HepG2 (cell line): ENCODE measurements around the gene FFAR2. TPM values are rescaled to one million over a fixed set of nuclear protein-coding genes. Genes with fewer than 3 reads are reported as not detected.

Experiments
- ATF6 ChIP-seq: sonication (generic); formaldehyde crosslinking; conservative IDR thresholded peaks from 2 replicates; pipeline ENCODE4 v1.4.0; 2020; ENCODE audit warnings: missing genetic modification reagents
- CCAR2 ChIP-seq: fragments of 200-400 bp; formaldehyde crosslinking; optimal IDR thresholded peaks from 2 replicates; pipeline ENCODE3; 2018; ENCODE audit warnings: low read depth, mild to moderate bottlenecking, low read length, moderate library complexity
- CEBPG ChIP-seq: IDR thresholded peaks from 2 replicates; pipeline ENCODE4 v1.6.1; 2016
- EHMT2 ChIP-seq: fragments of 200-600 bp; sonication (generic); IDR thresholded peaks from 2 replicates; pipeline ENCODE4 v1.7.0; 2017; ENCODE audit warnings: antibody characterized with exemption, low read depth, low read length, borderline replicate concordance
- GATAD2A ChIP-seq: IDR thresholded peaks from 2 replicates; pipeline ENCODE4 v1.6.1; 2016
- GFI1 ChIP-seq: sonication (generic); formaldehyde crosslinking; IDR thresholded peaks from 2 replicates; pipeline ENCODE4 v1.5.0; 2020; ENCODE audit warnings: missing genetic modification reagents, mild to moderate bottlenecking, borderline replicate concordance
- HNF4A ChIP-seq: sonication (generic); formaldehyde crosslinking; IDR thresholded peaks from 2 replicates; pipeline ENCODE4 v1.4.0; 2020; ENCODE audit warnings: missing genetic modification reagents
- KDM1A ChIP-seq: IDR thresholded peaks from 2 replicates; pipeline ENCODE4 v1.6.1; 2016; ENCODE audit warnings: missing compliant biosample characterization
- MED13 ChIP-seq: sonication (generic); formaldehyde crosslinking; IDR thresholded peaks from 2 replicates; pipeline ENCODE4 v1.5.0; 2020; ENCODE audit warnings: missing genetic modification reagents
- NONO ChIP-seq, 2 experiments: fragments of 450-650 bp in 1 of 2; sonication (generic) in 1 of 2; formaldehyde crosslinking in 1 of 2; IDR thresholded peaks in 1 of 2; conservative IDR thresholded peaks in 1 of 2; 2 replicates each; pipeline versions ENCODE4 v1.6.1 to v1.8.0; 2017 to 2022; ENCODE audit warnings: mild to moderate bottlenecking in 1 of 2, missing genetic modification reagents in 1 of 2, moderate library complexity in 1 of 2
- REPIN1 ChIP-seq: sonication (generic); formaldehyde crosslinking; IDR thresholded peaks from 2 replicates; pipeline ENCODE4 v1.8.0; 2022; ENCODE audit warnings: missing genetic modification reagents, low read depth, mild to moderate bottlenecking, borderline replicate concordance
- SIX1 ChIP-seq: sonication (generic); formaldehyde crosslinking; IDR thresholded peaks from 2 replicates; pipeline ENCODE4 v1.4.0; 2020; ENCODE audit warnings: missing genetic modification reagents, borderline replicate concordance
- SMAD3 ChIP-seq: sonication (generic); formaldehyde crosslinking; IDR thresholded peaks from 2 replicates; pipeline ENCODE4 v1.4.0; 2020; ENCODE audit warnings: missing genetic modification reagents
- SRF ChIP-seq: IDR thresholded peaks from 2 replicates; pipeline ENCODE4 v1.6.1; 2011; ENCODE audit warnings: mild to moderate bottlenecking, low read depth, low read length, moderate library complexity
- WIZ ChIP-seq: sonication (generic); formaldehyde crosslinking; IDR thresholded peaks from 2 replicates; pipeline ENCODE4 v1.5.1; 2020; ENCODE audit warnings: mild to moderate bottlenecking, missing genetic modification reagents
- ZKSCAN8 ChIP-seq: IDR thresholded peaks from 2 replicates; pipeline ENCODE4 v1.6.1; 2016; ENCODE audit warnings: borderline replicate concordance, missing genetic modification reagents, missing compliant biosample characterization
- ZNF263 ChIP-seq: sonication (generic); formaldehyde crosslinking; IDR thresholded peaks from 2 replicates; pipeline ENCODE4 v1.4.0; 2020; ENCODE audit warnings: missing genetic modification reagents
- ZNF292 ChIP-seq: sonication (generic); formaldehyde crosslinking; IDR thresholded peaks from 2 replicates; pipeline ENCODE4 v1.8.1; 2022; ENCODE audit warnings: mild to moderate bottlenecking, low read depth, missing genetic modification reagents, borderline replicate concordance
- ZNF333 ChIP-seq: sonication (generic); formaldehyde crosslinking; IDR thresholded peaks from 2 replicates; pipeline ENCODE4 v1.4.0; 2020; ENCODE audit warnings: mild to moderate bottlenecking, missing genetic modification reagents, borderline replicate concordance
- ZNF362 ChIP-seq: sonication (generic); formaldehyde crosslinking; IDR thresholded peaks from 2 replicates; pipeline ENCODE4 v1.4.0; 2020; ENCODE audit warnings: missing genetic modification reagents, mild to moderate bottlenecking, borderline replicate concordance
- ZNF430 ChIP-seq: sonication (generic); formaldehyde crosslinking; IDR thresholded peaks from 2 replicates; pipeline ENCODE4 v1.9.0; 2021; ENCODE audit warnings: mild to moderate bottlenecking, missing genetic modification reagents
- ZNF550 ChIP-seq: sonication (generic); formaldehyde crosslinking; IDR thresholded peaks from 2 replicates; pipeline ENCODE4 v1.4.0; 2020; ENCODE audit warnings: mild to moderate bottlenecking, missing genetic modification reagents, borderline replicate concordance
- polyA plus RNA-seq, 8 experiments: library from polyadenylated mRNA; depleted of rRNA in 3 of 8; stranded (reverse) in 7 of 8; unstranded in 1 of 8; fragments of >200 nt; fragmentation: Illumina TruSeq in 4 of 8; extraction: Trizol in 4 of 8; gene quantifications; 2 replicates each; pipeline versions ENCODE4 v1.2.1 to v1.2.3, GENCODE V29; 2011 to 2016; ENCODE audit warnings: low read depth in 4 of 8, missing spikeins in 1 of 8, mixed read lengths in 1 of 8; ENCODE audit not compliant: insufficient read depth in 1 of 8
- total RNA-seq, 5 experiments: library from RNA; depleted of rRNA; stranded (reverse); fragments of >200 nt; fragmentation: Illumina TruSeq; extraction: Trizol; gene quantifications; 2 replicates each; pipeline ENCODE4 v1.2.3, GENCODE V29; 2016; ENCODE audit warnings: low read depth in 1 of 5
- TF ChIP-seq, protein P1 (sequence below), 2 experiments: sonication (generic) in 1 of 2; formaldehyde crosslinking in 1 of 2; IDR thresholded peaks; 2 replicates each; pipeline versions ENCODE4 v1.6.1 to v1.9.0; 2014 to 2022; ENCODE audit warnings: antibody characterized with exemption in 1 of 2, borderline replicate concordance in 1 of 2, inconsistent platforms in 1 of 2, low read depth in 1 of 2, missing genetic modification reagents in 1 of 2

Gene FFAR2
- total and polyA plus RNA-seq, 2 of the 13 experiments (the other 11 are each of a cell fraction or from before 2014, with no cell fraction given): 0.12 TPM; not detected in 1

- TF ChIP-seq ZNF430 (no peak), ZNF263 (CRISPR knock-in tag) (no peak), CCAR2 (no peak), ZKSCAN8 (no peak), GATAD2A (CRISPR knock-in tag) (peak; percentile 27; the same call in 1 of the 2 replicates), KDM1A (CRISPR knock-in tag) (no peak), MED13 (no peak), SIX1 (CRISPR knock-in tag) (no peak), HNF4A (CRISPR knock-in tag) (peak; percentile 25; the same call in 1 of the 2 replicates), SMAD3 (CRISPR knock-in tag) (no peak), ATF6 (CRISPR knock-in tag) (no peak), GFI1 (CRISPR knock-in tag) (no peak), ZNF362 (no peak), REPIN1 (CRISPR knock-in tag) (0 out of 2 replicates have a peak, but pooled peaks have one; percentile 55), ZNF550 (CRISPR knock-in tag) (no peak), ZNF333 (CRISPR knock-in tag) (no peak), CEBPG (CRISPR knock-in tag) (no peak), WIZ (CRISPR knock-in tag) (no peak), ZNF292 (CRISPR knock-in tag) (no peak), SRF (no peak), EHMT2 (no peak), NONO (IDR thresholded peaks at IDR 0.05) (no peak), NONO (CRISPR knock-in tag; conservative IDR thresholded peaks at IDR 0.05) (no peak)
- TF ChIP-seq, protein P1, sequence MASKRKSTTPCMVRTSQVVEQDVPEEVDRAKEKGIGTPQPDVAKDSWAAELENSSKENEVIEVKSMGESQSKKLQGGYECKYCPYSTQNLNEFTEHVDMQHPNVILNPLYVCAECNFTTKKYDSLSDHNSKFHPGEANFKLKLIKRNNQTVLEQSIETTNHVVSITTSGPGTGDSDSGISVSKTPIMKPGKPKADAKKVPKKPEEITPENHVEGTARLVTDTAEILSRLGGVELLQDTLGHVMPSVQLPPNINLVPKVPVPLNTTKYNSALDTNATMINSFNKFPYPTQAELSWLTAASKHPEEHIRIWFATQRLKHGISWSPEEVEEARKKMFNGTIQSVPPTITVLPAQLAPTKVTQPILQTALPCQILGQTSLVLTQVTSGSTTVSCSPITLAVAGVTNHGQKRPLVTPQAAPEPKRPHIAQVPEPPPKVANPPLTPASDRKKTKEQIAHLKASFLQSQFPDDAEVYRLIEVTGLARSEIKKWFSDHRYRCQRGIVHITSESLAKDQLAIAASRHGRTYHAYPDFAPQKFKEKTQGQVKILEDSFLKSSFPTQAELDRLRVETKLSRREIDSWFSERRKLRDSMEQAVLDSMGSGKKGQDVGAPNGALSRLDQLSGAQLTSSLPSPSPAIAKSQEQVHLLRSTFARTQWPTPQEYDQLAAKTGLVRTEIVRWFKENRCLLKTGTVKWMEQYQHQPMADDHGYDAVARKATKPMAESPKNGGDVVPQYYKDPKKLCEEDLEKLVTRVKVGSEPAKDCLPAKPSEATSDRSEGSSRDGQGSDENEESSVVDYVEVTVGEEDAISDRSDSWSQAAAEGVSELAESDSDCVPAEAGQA (IDR thresholded peaks at IDR 0.05; ENCODE audit: low read depth): no peak
- TF ChIP-seq, protein P1 (CRISPR knock-in tag; IDR thresholded peaks at IDR 0.05; ENCODE audit: borderline replicate concordance): no peak
These were observed 20.6 kb downstream of the FFAR2 start (continued) for GRCh38 chr19:35468637-35469036.
